ENCODE data around the gene FRMPD3.

- no peak for TF ChIP-seq POLR2A (IDR thresholded peaks at IDR 0.05; ENCODE audit: low read length)
- TF ChIP-seq GATA1 (IDR thresholded peaks at IDR 0.05; ENCODE audit: low read depth, low read length), result no peak
These were observed 20.7 kb downstream of the FRMPD3 start for GRCh38 chrX:107470198-107470597.
